HCT116 (cell line): Measurements from ENCODE around the gene PLEKHA8.

Experiments used
- CTCF ChIP-seq, 3 experiments: fragments of 200-600 bp in 1 of 3; sonication (generic) in 1 of 3; IDR thresholded peaks in 2 of 3; conservative IDR thresholded peaks in 1 of 3; 2 replicates each; pipeline ENCODE4 v1.5.1; 2012 to 2017; ENCODE audit warnings: low read depth in 2 of 3, low read length in 2 of 3, antibody characterized with exemption in 1 of 3, borderline replicate concordance in 1 of 3, control low read depth in 1 of 3, mild to moderate bottlenecking in 1 of 3, mixed read lengths in 1 of 3, mixed run types in 1 of 3, moderate library complexity in 1 of 3; ENCODE audit not compliant: insufficient read depth in 1 of 3
- REST ChIP-seq: IDR thresholded peaks from 2 replicates; pipeline ENCODE4 v1.6.1; 2012; ENCODE audit warnings: low read depth

GRCh38 chr7:30036220-30036619 is 8.0 kb downstream of the PLEKHA8 start:
- TF ChIP-seq REST: no peak
- TF ChIP-seq CTCF (IDR thresholded peaks at IDR 0.05 in 2 of 3, conservative IDR thresholded peaks at IDR 0.05 in 1 of 3; ENCODE audit: borderline replicate concordance in 1 of 3, insufficient read depth in 1 of 3, low read depth in 2 of 3, low read length in 2 of 3): no peak
